Vagina (tissue), 2 donors: ENCODE data around the gene STX10.

ENCODE experiments used
- POLR2A ChIP-seq, 2 donors: fragments of 450-650 bp; IDR thresholded peaks; one replicate each; pipeline ENCODE4 v1.6.1; 2017; ENCODE audit warnings: antibody characterized with exemption in 2 of 2, mild to moderate bottlenecking in 2 of 2, moderate library complexity in 2 of 2
- TF ChIP-seq, protein P1 (sequence below), 3 experiments: fragments of 450-650 bp in 2 of 3; fragments of 200-600 bp in 1 of 3; sonication (generic) in 1 of 3; IDR thresholded peaks; one replicate each; pipeline ENCODE4 v1.5.1; 2017 to 2019; ENCODE audit warnings: antibody characterized with exemption in 3 of 3, mild to moderate bottlenecking in 2 of 3, moderate library complexity in 2 of 3

GRCh38 chr19:13132471-13133180 is 17.5 kb downstream of the STX10 start:
- TF ChIP-seq, protein P1, sequence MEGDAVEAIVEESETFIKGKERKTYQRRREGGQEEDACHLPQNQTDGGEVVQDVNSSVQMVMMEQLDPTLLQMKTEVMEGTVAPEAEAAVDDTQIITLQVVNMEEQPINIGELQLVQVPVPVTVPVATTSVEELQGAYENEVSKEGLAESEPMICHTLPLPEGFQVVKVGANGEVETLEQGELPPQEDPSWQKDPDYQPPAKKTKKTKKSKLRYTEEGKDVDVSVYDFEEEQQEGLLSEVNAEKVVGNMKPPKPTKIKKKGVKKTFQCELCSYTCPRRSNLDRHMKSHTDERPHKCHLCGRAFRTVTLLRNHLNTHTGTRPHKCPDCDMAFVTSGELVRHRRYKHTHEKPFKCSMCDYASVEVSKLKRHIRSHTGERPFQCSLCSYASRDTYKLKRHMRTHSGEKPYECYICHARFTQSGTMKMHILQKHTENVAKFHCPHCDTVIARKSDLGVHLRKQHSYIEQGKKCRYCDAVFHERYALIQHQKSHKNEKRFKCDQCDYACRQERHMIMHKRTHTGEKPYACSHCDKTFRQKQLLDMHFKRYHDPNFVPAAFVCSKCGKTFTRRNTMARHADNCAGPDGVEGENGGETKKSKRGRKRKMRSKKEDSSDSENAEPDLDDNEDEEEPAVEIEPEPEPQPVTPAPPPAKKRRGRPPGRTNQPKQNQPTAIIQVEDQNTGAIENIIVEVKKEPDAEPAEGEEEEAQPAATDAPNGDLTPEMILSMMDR (IDR thresholded peaks at IDR 0.05), result no peak
- no peak for TF ChIP-seq POLR2A (IDR thresholded peaks at IDR 0.05)
